SKM-1 treated with dmso at 0.1 percent for 144 hours (cell line): Measurements from ENCODE around the gene OR9A4.

Experiments used
- DNase-seq: peaks from one replicate; lab custom pipeline; 2025; ENCODE audit not compliant: unreplicated experiment; lab: John Stamatoyannopoulos, UW

The OR9A4 gene

DNA sequence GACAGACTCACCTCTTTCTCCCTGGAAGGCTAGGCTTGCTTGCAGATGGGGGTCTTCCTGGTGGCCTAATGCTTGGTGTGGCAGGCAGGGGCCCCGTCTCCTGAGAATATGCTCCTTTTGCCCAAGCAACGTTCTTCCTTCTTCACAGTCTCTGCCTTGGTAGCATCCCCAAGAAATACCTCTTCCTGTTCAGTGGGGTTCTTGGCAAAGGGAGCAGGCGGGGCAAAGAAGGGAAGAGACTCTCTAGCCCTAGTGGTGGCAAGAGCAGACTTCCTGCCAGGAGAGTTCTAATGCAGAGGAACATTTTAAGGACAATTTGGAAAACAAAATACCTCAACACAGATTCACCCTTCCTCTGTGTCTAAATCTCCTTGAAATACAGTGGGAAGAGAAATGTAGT lies 30.6 kb downstream of the OR9A4 start, which contains the start of gene CLEC5A:
Gene CLEC5A, minus strand, starts transcription at position 179 of the 400 bp plus-strand sequence. CDS start 682 bp downstream, outside the sequence.
- no peak for DNase-seq

GRCh38 chr7:141949021-141949420 lies 32.8 kb downstream of the OR9A4 start:
- no peak for DNase-seq

DNA sequence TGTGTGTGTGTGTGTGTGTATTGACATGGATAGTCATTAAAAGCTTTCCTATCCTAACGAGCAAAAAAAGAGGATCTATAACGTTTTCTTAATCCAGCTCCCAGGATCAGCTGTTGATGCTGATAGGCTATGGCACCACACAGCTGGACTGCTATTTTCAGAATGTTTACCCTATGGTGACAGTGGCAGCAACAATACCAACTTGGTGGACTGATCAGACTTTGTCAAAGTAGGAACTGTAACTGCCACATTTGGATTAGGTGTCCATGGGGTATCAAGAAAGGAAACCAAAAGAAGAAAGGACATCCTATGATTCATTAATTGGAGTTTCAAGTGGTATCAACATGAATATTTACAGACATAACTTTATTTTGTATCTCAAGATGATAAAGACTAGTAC lies 33.3 kb downstream of the OR9A4 start:
- DNase-seq: no peak

GRCh38 chr7:141949911-141950310 lies 33.7 kb downstream of the OR9A4 start:
- no peak for DNase-seq

DNA sequence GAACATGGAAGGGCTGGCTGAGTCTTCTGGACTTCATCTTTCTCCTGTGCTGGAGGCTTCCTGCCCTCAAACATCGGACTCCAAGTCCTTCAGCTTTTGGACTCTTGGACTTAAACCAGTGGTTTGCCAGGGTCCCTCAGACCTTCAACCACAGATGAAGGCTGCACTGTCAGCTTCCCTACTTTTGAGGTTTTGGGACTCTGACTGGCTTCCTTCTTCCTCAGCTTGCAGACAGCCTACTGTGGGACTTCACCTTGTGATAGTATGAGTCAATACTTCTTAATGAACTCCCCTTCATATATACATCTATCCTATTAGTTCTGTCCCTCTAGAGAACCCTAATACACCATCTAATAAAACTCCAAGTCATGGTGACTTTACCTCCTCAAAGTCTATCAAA lies 34.6 kb downstream of the OR9A4 start:
- DNase-seq: peak; percentile 22

DNA sequence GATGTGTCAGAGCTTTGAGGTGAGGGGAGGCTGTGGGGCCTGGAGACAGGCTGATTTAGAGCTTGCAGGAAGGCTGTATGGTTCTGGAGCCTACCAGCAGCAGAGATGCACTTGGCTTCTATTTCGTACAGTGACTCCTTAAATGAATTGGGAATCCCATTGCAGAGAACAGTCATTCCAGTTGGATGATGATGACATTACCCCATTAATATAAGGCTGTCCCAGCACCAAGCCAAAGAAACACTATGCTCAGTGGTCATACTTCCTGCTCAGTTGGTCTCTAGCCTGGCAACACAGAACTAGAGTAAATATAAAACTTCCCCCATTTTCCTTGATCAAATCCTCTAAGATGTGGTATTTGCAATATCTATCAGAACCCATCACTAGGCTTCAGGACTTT lies 36.3 kb downstream of the OR9A4 start:
- no peak for DNase-seq

DNA sequence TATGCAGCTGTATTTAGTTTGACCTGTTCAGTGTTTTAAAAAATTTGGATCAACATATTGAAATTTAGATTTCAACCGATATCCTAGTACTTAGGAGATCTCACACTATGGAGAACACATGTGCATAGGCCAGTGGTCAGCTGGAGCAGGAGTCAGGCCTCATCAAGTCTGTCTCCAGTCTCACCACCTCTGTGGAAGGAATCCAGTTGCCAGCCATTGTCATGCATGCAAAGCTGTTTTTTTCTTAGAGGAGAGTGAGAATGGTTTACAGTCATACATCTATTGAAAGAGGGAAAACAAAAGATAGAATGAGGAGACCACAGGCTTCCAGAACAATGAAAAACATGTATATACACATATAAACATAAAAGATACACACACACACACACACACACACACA lies 38.1 kb downstream of the OR9A4 start:
- DNase-seq: no peak

DNA sequence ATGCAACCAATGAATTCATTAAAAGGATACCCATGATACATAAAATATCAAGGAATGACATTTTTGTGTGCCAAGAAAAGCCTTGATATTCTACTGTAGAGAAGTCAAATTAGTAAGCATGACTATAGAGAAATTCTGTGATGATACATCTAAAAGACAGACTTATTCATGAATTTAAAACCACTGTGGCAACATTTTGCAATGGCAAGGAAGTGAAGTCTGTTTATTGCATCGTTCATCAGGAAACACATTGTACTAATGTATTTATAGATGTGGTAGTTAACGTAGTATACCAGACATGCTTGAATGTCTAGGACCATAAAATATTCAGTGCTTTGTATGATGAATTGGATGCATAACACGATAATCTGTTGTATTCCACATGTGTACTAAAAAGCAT lies 39.9 kb downstream of the OR9A4 start:
- peak; percentile 71 for DNase-seq

DNA sequence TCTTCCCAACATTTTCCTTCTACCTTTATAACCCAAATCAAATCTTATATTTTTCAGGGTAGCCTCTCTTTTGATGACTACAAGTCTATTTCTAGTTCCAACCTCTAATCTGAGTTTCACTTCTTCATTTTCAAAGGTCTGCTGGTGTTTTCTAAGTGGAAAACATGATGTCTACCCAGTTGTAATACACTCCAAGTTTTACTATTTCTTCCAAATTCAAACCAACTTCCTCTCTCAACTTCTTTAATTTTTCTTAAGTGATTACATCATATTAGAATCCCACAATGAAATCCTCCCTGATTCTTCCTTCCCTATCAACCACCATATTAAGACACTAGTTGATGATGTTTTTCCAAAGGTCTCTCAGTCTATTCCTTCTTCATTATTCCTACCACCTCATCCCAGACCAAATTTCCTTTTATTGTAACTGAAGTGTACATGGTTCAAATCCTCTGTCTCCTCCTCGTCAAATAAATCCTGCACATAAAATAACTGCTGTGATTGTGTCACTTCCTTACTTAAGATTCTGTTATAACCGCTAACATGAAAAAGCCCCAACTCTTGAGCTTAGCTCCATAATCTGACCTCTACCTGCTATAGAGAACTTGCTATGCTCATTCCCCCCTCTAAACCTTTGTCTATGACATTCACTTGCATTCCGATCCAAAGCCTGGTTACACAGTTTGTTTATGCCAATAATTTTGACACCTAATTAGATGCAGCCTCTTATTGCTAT lies 44.7 kb downstream of the OR9A4 start:
- peak; percentile 96 for DNase-seq
